ENCODE data around the gene SPN. TPM values are rescaled to one million over a fixed set of nuclear protein-coding genes. Genes with fewer than 3 reads are reported as not detected.

The SPN gene
- total and polyA plus RNA-seq, 9 donors = 0.42 to 5.1 (median 0.88) TPM

- intact Hi-C loops (cut with DNase I) = loop anchor here in 3 of 4 donors (10.0 kb wide), 2 partner anchors 328 to 338 kb away; partner anchors contain the start of genes C16orf92 (in 2 of the 3) and TLCD3B (in 1 of the 3)
- H3K4me1 ChIP-seq (ENCODE audit: insufficient read depth) = peaks cover 7% of the 10 kb centered on the region
- no peaks in the 10 kb centered on the region for H3K27me3 ChIP-seq
- no peak for TF ChIP-seq POLR2A (IDR thresholded peaks at IDR 0.05)
- TF ChIP-seq, protein P1, sequence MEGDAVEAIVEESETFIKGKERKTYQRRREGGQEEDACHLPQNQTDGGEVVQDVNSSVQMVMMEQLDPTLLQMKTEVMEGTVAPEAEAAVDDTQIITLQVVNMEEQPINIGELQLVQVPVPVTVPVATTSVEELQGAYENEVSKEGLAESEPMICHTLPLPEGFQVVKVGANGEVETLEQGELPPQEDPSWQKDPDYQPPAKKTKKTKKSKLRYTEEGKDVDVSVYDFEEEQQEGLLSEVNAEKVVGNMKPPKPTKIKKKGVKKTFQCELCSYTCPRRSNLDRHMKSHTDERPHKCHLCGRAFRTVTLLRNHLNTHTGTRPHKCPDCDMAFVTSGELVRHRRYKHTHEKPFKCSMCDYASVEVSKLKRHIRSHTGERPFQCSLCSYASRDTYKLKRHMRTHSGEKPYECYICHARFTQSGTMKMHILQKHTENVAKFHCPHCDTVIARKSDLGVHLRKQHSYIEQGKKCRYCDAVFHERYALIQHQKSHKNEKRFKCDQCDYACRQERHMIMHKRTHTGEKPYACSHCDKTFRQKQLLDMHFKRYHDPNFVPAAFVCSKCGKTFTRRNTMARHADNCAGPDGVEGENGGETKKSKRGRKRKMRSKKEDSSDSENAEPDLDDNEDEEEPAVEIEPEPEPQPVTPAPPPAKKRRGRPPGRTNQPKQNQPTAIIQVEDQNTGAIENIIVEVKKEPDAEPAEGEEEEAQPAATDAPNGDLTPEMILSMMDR (IDR thresholded peaks at IDR 0.05) = no peak
- no peak for DNase-seq
- WGBS, 3 donors = 86 to 93% (median 88%) methylated on average over 21 of the region's 21 CpGs
- no peaks in the 10 kb centered on the region for H3K9me3 ChIP-seq
- H3K27ac ChIP-seq = no peak overlapping the region
- H3K36me3 ChIP-seq = no peaks in the 10 kb centered on the region
- no peak overlapping the region for H3K4me3 ChIP-seq
These were observed 33.9 kb downstream of the SPN start for GRCh38 chr16:29696881-29697331.

DNA sequence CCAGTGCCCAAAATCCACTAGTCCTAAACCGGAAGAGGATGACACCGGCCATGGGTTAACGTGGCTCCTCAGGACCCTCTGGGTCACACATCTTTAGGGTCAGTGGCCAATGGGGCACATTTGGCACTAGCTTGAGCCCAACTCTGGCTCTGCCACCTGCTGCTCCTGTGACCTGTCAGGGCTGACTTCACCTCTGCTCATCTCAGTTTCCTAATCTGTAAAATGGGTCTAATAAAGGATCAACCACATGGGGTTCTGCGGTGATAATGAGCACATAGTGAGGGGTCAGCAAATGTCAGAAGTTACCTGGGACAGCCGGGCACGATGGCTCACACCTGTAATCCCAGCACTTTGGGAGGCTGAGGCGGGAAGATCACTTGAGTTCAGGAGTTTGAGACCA, 34.3 kb downstream of the SPN start:
- peaks cover 7% of the 10 kb centered on the region for H3K4me1 ChIP-seq (ENCODE audit: insufficient read depth)
- TF ChIP-seq POLR2A (IDR thresholded peaks at IDR 0.05) = no peak
- TF ChIP-seq, protein P1 (IDR thresholded peaks at IDR 0.05) = no peak
- no peak for TF ChIP-seq EP300 (IDR thresholded peaks at IDR 0.05)
- no peak overlapping the region for H3K27ac ChIP-seq
- no peaks in the 10 kb centered on the region for H3K36me3 ChIP-seq
- intact Hi-C loops (cut with DNase I) = loop anchor here in 3 of 4 donors (10.0 kb wide), 2 partner anchors 327 to 337 kb away; partner anchors contain the start of genes C16orf92 (in 2 of the 3) and TLCD3B (in 1 of the 3)
- H3K4me3 ChIP-seq = no peak overlapping the region
- WGBS, 3 donors = 93 to 98% (median 95%) methylated on average over 7 of the region's 7 CpGs
- no peaks in the 10 kb centered on the region for H3K27me3 ChIP-seq
- no peaks in the 10 kb centered on the region for H3K9me3 ChIP-seq
- no peak for DNase-seq

GRCh38 chr16:29698042-29698441, 35.0 kb downstream of the SPN start:
- H3K9me3 ChIP-seq = no peaks in the 10 kb centered on the region
- no peak overlapping the region for H3K4me3 ChIP-seq
- peaks cover 7% of the 10 kb centered on the region for H3K4me1 ChIP-seq (ENCODE audit: insufficient read depth)
- H3K27ac ChIP-seq = no peak overlapping the region
- intact Hi-C loops (cut with DNase I) = loop anchor here (2.0 to 10.0 kb wide), 3 partner anchors 325 to 337 kb away; partner anchors contain the start of genes C16orf92 (in 3 of the 4) and TLCD3B (in 1 of the 4)
- no peak for TF ChIP-seq EP300 (IDR thresholded peaks at IDR 0.05)
- no peak for TF ChIP-seq POLR2A (IDR thresholded peaks at IDR 0.05)
- TF ChIP-seq, protein P1 (IDR thresholded peaks at IDR 0.05) = no peak
- 36 to 60% (median 37%) methylated on average over 2 of the region's 2 CpGs for WGBS, 3 donors
- no peak for DNase-seq
- no peaks in the 10 kb centered on the region for H3K27me3 ChIP-seq
- no peaks in the 10 kb centered on the region for H3K36me3 ChIP-seq

- WGBS, 3 donors = 83 to 87% (median 85%) methylated on average over 17 of the region's 17 CpGs
These were observed 35.7 kb downstream of the SPN start for GRCh38 chr16:29698484-29699323.

More at GRCh38 chr16:29698484-29699323, 35.7 kb downstream of the SPN start:
- peaks cover 7% of the 10 kb centered on the region for H3K4me1 ChIP-seq (ENCODE audit: insufficient read depth)
- no peak overlapping the region for H3K4me3 ChIP-seq
- H3K27me3 ChIP-seq = no peaks in the 10 kb centered on the region
- no peaks in the 10 kb centered on the region for H3K36me3 ChIP-seq
- intact Hi-C loops (cut with DNase I) = loop anchor here (2.0 to 10.0 kb wide), 3 partner anchors 324 to 336 kb away; partner anchors contain the start of genes C16orf92 (in 3 of the 4) and TLCD3B (in 1 of the 4)
- H3K9me3 ChIP-seq = no peaks in the 10 kb centered on the region
- TF ChIP-seq EP300 (IDR thresholded peaks at IDR 0.05) = no peak
- TF ChIP-seq POLR2A (IDR thresholded peaks at IDR 0.05) = no peak
- TF ChIP-seq, protein P1 (IDR thresholded peaks at IDR 0.05) = no peak
- no peak for DNase-seq
- H3K27ac ChIP-seq = no peak overlapping the region

All from ovary (tissue), 9 donors.